ENCODE results near the gene UNC119.
"Not testable (repeated sequence)": the region's sequence is repeated elsewhere in the genome, so short reads cannot be mapped to it uniquely, and the experiment has no call there.

The UNC119 gene

GRCh38 chr17:28552176-28552999, at the start of gene UNC119:
TSS of gene UNC119 (minus strand) at chr17:28552624. CDS start at chr17:28552557, 67 bp downstream.
- DNase-seq = peak; percentile 80

- DNase-seq = peak; percentile 74
These were observed 47.1 kb upstream of the UNC119 start for GRCh38 chr17:28599311-28600184.

- peak; percentile 97 for DNase-seq
These were observed 46.4 kb upstream of the UNC119 start, which contains the start of gene SPAG5 for GRCh38 chr17:28598799-28599310. TSS of gene SPAG5 (minus strand) at chr17:28599025. CDS start at chr17:28598946, 79 bp downstream.

- DNase-seq = no peak
These were observed 46.0 kb upstream of the UNC119 start for GRCh38 chr17:28598389-28598788.

GRCh38 chr17:28597606-28598383, 45.4 kb upstream of the UNC119 start:
- DNase-seq = no peak

GRCh38 chr17:28592260-28592659, 39.8 kb upstream of the UNC119 start:
- no peak for DNase-seq

- no peak for DNase-seq
These were observed 33.4 kb upstream of the UNC119 start for GRCh38 chr17:28585851-28586250.

GRCh38 chr17:28584434-28584833, 32.0 kb upstream of the UNC119 start:
- no peak for DNase-seq

- no peak for DNase-seq
These were observed 30.1 kb upstream of the UNC119 start for GRCh38 chr17:28582513-28582912.

GRCh38 chr17:28580959-28581358, 28.5 kb upstream of the UNC119 start:
- DNase-seq = no peak

GRCh38 chr17:28579526-28579925, 27.1 kb upstream of the UNC119 start:
- DNase-seq = no peak

GRCh38 chr17:28578246-28579195, 26.1 kb upstream of the UNC119 start:
- DNase-seq = no peak

- DNase-seq = no peak
These were observed 25.0 kb upstream of the UNC119 start for GRCh38 chr17:28577466-28577824.

- DNase-seq = peak; percentile 99
These were observed 24.5 kb upstream of the UNC119 start, which contains the start of gene ALDOC for GRCh38 chr17:28576758-28577465. TSS of gene ALDOC (minus strand) at chr17:28576895. CDS start at chr17:28575532, 1,363 bp downstream.

- DNase-seq = not testable (repeated sequence)
These were observed 23.6 kb upstream of the UNC119 start for GRCh38 chr17:28576016-28576415.

- no peak for DNase-seq
These were observed 22.8 kb upstream of the UNC119 start for GRCh38 chr17:28575126-28575795.

- peak; percentile 14 for DNase-seq
These were observed 22.1 kb upstream of the UNC119 start for GRCh38 chr17:28574526-28574925.

- no peak for DNase-seq
These were observed 21.6 kb upstream of the UNC119 start for GRCh38 chr17:28573966-28574480.

- DNase-seq = no peak
These were observed 21.1 kb upstream of the UNC119 start for GRCh38 chr17:28573521-28573920.

GRCh38 chr17:28573040-28573380, 20.6 kb upstream of the UNC119 start:
- no peak for DNase-seq
